HG03565 (cell line): Measurements from ENCODE around the gene HYAL1.

ENCODE experiments used
- ATAC-seq: cut with Tn5 transposase; IDR thresholded peaks from one replicate; pipeline ENCODE4 v1.9.1; 2021; ENCODE audit warnings: mild to moderate bottlenecking, moderate library complexity; ENCODE audit not compliant: unreplicated experiment

The HYAL1 gene

DNA sequence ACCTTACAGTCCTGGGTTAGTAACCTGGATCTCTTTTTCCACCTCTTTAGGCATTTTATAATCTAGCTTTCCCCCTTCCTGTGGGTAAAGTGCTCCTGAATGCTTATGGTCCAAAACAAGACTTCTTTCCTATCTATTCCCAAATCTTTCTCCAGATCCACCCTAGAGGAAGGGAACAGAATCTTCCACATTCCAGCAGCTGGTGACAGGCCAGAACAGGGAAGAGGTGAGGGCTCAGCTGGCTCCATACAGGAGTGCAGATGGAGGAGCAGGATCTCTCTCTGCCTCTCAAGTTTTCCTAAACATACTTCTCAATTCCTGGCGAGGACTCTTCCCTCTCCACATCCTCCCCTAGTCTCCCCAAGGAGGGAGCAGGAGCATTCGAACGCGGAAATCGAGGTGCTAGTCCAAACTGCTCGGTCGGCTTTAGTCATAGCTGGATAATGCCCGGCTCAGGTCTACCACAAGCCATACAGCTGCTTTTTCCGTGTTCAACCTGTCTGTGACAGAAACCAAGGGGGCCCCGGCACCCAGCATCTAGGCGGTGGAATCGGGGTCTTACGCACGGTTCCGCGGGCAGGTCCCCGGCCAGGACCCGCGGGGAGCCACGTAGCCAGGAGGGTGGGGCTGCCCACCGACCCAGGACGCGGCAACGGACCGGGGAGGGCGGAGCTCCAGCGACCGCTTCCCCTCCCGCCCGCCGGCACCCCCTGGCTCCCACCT is 33.2 kb upstream of the HYAL1 start:
- peak; percentile 3 for ATAC-seq

DNA sequence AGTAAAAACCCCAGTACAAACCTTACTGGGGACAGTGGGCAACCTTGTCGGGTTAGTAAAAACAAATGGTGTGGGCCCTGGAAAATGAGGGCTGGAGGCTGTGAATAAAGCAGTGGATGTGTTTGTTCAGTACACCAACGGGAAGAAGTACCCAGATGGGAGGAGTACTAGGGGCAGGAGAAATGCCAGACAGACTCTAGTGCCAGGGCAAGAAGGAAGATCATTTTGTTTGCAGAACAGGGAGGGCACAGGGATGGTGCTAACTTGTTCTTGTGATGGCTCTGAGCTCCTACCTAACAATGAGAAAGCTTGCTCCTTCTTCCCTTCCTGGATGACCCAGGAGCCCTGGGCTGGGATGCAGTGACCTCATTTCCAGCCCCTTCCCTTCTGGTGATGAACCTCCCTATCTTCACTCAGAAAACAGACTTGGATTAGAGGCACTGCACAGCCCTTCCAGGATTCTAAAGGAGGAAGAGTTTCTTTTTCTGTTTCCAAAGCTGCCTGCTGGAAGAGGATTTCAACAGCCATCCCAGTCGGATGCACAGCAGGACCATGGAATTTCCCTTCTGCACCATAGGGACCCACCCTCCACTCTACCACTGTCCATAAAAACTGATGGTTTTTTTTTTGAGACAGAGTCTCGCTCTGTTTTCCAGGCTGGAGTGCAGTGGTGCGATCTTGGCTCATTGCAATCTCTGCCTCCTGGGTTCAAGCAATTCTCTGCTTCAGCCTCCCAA is 31.1 kb upstream of the HYAL1 start:
- ATAC-seq, result no peak

DNA sequence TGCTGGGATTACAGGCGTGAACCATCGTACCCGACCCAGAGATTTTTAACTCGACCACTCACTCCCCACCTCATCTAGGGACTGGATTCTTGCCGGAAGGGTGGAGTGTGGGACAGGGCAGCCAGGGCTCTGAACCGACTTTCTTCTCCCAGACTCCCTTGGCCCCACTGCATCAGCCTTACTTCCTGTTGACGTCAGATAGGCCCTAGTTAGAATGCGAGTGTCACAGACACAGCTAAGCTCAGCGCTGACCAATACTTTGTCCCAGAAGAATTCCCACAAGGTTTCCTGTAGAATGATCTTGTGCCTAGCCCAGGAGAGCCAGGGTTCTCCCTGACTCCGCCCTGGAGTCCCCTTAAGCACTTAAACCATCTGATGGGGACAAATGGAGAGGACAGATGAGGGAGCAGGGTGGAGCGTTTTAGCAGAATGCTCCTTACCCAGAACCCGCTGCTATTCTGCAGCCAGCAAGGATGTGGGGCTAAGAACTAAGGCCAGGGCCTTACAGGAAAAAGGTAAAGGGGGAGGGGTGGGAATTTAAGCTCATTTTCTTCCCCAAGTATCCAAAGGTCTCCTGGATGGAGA is 30.5 kb upstream of the HYAL1 start:
- ATAC-seq, result no peak

DNA sequence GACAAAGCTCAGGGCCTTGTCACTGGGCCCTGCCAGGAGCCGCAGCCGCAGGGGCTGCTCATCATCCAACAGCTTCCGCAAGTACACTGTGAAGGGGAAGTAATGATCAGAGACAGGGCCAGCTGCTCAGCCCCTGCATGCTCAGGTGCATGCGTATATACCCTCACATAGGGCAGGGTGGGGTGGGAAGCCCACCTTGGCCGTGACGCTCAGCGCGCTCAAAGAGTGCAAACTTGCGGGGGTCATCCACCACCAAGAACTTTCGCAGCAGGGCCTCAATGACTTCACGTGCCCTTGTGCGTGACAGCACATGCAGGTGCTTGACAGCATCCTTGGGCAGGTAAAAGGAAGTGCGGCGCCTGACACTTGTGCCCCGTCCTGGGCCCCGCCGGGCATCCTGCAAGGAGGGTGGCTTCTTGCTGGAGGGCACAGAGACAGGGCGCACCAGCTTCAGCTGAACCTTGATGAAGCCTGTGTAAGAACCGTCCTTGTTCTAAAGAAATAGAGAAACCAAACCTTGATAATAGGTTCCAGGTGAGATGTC is 28.1 kb upstream of the HYAL1 start:
- ATAC-seq, result no peak

DNA sequence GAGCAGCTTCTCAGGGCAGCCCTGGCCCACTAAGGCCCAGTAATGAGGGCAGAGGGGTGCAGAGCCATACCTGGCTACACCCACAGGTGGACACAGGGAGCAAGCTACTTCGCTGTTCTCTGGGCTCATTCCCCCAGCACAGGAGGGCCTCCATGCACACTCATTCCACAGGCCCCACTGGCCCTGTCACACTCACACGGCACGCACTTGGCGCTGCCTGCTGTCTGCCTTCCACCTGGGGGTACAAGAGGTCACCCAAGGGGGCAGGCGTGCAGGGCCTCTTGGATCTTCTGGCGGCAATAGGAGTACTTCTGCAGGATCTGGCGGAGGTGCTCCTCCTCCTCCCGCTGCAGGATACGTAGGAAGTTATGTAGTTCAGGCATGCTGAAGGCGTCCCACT is 27.0 kb upstream of the HYAL1 start:
- no peak for ATAC-seq

DNA sequence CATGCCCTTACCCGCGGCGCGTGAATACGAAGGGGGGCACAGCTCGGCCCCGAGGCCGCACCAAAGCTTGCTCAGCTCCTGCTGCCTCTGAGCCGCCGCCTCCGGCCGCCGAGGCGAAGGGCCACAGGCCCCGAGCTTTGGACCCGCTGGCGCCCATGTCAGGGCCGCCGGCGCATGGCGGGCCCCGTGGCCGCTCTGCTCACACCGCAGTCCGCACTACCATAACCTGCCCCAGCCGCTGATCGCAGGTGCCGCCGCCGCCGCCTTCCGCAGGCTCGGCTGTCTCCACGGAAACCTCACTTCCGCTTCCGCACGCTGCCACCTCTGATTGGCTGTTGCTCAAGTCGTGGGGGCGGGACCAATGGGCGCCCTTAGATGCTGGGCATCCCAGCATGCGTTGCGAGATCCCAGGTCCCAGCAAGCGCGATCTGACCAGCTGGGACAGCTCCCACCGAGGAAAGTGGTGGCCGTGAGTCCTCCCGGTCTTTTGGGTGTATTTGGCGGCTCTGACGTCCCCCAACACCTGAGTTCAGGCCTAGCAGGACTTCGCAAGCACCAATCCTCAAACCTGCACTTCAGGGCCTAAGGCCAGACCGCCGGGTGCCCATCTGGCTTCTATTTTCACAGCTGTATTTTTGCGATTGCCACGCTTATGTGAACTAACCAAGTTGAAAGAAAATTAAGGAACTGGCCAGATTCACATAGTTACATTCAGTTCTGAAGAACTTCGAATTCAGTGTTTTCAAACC is 24.7 kb upstream of the HYAL1 start, which contains the start of gene TUSC2:
TSS of gene TUSC2 (minus strand) at position 281 of the 749 bp plus-strand sequence. CDS start at position 157, 124 bp downstream.
- ATAC-seq, result peak; percentile 79

DNA sequence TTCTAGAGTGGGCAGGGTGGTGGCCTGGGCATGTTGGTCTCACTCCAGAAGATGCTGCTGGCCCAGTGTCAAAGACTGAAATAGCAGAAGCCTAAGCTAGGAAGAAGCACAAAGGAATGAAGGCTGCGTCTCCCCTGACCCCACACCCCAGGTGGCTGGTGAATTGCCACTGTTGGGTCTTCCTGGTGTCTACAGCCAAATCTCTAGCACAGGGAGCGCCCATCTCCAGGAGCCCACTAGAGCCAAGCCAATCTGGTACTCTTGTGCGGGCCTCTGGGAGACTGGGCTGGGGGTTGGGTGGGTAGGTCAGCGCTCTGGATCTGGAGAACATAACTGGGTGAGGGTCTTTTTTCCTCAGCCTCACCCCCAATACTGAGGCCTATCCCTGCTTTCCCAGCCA is 23.8 kb upstream of the HYAL1 start:
- no peak for ATAC-seq

DNA sequence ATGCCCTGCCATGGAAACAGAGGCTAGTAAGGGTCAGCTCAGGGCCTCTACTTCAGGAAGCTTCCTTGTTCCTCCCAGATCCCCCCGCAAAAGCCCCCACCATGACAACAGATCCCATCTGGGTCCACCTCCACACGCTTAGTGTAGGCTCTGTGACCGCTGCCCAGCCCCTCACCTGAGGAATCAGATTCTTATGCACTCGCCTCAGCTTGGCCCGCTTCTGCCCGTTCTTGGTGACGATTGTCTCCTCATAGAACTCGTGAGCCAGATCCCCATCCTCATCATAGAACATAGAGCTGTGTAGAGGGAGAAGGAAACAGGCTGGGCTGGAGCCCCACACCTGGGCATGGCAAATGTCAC is 22.8 kb upstream of the HYAL1 start:
- ATAC-seq, result no peak

DNA sequence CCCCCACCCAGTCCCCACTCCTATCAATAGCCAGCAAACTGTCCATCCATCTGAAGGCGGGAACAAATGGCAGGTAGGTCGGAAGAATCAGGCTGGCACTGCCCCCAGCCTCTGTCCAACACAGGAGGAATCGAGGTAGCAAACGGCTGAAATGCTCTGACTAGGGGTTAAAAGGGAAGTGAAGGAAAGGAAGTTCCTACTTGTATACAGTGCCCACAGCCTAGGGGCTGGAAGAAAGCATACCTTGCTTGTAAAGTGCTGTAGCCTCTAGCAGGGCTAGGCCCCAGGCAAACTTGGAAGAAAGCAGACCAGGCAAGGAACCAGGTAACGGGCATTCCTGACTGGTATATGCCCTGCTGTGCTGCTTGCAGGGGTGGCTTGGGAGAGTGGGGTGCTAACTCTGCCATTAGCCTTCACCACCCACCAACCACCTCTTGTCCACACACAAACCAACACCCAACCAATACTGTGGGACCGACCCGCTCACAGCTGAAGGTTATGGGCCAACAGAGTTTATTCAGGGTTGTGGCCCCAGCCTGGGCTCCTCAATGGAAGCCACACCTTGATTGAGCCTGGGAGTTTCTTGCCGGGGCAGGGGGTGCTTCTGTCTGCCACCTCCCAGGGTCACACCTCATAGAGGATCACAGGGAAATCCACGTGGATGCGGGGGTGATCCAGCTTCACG is 22.3 kb upstream of the HYAL1 start:
- ATAC-seq, result no peak

DNA sequence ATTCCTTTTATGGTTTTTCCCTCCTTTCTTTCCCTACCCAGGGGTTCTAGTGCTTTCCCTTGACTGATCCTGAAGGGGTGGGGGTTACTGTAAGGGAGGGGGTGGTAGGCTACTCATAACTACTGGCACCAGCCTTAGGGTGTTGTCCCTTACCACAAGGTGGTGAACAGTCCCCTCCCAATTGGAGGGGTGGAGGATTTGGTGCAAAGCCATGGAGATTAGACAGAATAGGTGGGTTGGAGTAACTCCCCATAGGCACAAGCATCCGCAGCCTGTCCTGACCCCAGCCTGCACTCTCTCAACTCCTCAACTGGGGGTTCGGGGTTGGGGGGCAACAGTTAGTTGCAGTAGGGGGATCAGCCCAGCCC is 21.7 kb upstream of the HYAL1 start:
- ATAC-seq, result no peak

DNA sequence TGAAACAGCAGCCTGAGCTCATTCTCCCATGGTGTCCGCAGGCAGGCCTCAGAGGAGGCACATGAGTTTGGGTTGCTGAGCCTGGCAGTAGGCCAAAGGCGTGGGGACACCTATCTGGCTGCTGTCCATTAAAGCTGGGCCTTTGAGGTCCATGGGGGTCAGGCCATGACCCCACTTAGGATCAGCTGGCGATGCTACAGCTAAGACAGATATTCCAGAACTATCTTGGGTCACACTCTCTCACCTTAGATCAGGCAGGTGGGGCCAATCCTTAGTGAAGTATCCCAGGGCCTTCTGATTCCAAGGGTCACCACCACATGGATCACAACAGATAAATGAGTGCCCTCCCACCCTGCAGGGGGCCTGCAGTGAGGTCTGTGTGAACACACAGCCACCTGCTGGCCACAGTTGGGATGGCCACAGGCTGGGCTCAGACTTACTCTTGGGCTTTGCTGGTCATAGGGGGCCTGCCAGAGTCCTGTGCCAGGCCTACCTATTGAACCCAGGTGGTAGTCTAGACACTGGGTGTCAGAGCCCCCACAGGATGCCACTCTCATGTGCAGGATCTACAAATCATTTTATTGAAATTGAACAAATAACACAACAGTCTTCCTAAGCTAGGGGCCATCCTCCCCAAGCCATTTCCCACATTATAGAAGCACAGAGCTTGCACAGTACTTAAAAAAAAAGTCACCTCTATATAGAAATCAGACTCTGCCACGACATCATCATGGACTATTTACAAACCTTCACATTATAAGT is 21.2 kb upstream of the HYAL1 start:
- no peak for ATAC-seq

DNA sequence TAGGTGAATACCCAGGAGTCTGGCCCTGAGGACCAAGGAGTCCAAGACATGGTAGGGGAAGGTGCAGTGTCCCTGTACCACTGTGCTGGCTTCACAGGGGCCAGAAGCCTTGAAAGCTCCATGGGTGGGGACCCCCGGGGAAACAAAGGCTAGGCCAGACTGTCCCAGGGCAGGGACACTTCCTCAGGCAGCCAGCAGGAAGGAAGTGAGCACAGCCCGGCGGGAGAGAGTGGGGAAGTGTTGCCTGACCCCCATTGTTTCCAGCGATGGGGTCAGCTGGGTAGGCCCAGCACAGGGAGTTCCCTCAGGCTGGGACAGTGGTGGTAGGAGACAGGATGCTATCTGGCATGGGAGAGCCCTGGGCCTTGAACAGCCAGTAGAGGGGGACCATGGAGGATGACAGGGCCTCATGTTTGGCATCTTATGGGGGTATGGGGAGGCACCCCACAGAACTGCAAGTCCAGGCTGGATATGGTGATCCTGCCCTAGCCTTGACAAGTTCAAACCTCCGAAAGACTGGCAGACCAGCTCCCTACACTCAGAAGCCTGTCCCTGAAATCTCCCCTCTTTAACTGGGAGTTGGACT is 20.3 kb upstream of the HYAL1 start:
- no peak for ATAC-seq

DNA sequence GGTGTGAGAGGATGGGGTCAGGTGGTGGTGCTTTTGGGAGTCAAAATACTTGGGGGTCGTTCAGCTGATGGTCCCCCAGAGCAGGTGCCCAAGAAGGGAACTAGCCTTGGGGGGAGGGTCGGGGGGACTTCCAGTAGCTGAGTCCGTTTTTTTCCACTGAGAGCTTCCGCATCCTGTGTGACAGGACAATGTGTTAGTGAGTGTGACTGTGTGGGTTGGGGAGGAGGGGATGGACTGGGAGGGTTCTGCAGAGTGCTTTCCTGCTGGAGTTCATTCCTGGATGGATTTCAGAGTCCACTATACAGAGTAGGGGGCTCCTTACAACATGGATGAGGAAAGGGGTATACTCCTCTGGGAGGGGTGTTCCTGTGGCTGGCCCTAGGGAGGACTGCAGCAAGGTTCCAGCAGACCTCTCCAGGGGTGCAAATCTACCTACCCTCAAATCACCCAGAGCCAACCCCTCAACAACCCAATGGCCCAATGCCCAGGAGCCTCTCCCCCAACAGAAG is 19.8 kb upstream of the HYAL1 start:
- ATAC-seq, result no peak

DNA sequence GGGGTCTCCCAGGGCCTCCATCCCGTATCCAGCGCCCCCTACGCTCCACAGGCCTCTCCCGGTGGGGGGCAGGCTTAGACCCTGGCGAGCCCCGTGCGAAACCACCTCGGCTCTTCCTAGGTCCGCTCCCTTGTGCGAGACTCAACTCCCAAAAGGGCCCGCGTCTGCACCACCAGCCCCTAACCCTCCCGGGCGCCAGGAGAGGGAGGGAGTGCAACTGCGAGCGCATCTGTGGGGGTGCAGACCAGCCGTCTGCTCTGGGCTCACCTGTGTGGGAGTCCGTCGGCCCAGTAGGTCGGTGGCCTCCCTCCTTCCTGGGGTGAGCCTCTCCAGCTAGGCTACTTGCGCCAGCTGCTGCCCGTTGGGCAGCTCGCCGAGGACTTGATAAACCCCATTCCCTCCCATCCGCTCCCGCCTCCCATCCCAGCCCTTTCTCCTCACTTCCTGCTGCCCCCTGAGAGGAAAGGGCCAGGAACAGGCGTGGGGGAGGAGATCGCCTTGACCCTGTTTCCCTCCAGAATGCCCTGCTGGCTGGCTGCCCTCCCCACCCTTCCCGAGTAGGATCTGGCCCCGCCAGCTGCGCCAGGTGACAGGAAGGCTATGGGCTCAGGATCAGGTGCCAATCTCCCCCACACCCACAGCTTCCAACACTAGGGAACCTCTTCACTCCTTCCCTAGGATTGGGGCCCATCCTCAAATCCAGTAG is 19.2 kb upstream of the HYAL1 start, which contains the start of gene HYAL2:
TSS of gene HYAL2 (minus strand) at position 360 of the 706 bp plus-strand sequence. CDS start 2,256 bp downstream, outside the sequence.
- ATAC-seq, result no peak

DNA sequence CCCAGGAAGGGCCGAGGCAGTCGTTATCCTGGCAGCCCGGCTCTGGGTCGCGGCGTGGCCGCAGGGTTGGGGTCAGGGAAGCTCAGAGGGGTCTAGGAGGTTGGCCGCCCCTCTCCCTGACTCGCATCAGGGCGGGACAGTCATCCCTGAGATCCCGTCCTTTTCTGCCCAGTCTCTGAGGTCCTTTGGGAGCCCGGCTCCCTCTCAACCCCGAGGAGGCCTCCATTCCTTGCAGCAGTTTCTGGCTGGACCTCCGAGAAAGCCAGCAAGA is 18.7 kb upstream of the HYAL1 start:
- ATAC-seq, result no peak

DNA sequence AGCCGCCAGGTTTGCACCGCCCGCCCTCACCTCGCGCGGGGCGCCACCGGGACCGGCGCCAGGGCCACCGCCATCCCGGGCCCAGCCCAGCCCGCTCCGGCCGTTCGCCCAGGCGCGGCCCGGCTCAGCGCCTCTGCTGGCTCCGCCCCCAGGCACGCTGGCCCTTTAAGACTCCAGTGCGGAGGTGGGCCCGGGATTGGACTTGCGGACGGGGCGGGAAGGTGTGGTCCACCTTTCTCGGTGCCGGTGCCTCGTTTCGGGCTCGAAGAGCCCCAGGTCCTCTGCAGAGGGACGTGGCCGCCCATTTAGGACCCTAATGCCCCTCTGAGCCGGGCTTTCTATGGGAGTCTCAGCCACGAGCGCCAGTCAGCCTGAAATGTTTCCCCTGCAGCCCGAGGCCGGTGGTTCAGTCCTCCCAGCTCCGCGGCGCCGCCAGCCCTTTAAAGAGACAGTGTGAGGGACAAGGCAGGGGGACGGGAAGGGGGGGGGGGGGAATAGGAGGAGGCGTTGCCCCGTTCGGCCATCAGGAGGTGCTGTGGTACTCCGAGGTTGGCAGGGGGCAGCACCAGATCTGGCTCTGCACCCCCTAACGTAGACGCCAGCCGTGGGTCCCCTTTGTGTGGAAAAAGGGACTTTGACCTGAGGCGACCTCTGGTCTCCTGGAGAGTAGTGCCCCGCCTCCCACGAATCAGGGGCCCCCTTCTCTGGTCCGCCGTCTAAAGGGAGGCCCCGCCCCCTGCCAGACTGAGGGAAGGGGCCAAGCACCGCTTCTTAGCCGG is 18.2 kb upstream of the HYAL1 start:
- peak; percentile 42 for ATAC-seq

DNA sequence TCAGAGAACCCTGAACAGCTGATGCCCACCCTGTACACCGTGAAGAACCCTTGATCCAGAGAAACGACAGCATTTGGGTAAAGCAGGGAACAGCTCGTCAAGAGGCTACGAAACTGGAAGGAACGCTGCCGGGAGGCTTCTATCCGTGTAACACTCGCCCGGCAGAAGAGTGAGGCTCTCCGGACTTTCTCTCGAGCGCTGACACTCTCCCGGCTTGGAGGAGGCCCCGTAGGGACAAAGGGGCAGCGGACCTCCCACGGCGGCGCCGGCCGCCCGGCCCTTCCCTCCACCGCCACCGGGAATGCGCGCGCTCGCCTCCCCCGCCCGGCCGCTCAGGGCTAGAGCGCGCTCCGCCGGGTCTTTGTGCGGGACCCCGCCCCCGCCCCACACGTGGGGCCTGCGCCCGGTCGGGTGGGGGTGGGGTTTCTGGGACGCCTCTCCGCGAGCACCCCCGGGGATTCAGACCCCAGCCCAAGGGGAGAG is 17.5 kb upstream of the HYAL1 start:
- ATAC-seq, result peak; percentile 21
